ENCODE measurements around the gene SLC35F1. TPM values are rescaled to one million over a fixed set of nuclear protein-coding genes. Genes with fewer than 3 reads are reported as not detected.

Gene SLC35F1
- total and polyA plus RNA-seq, 9 of the 15 experiments (the other 6 are each of a cell fraction or from before 2014, with no cell fraction given): 0.03 to 0.06 TPM; not detected in 7

DNA sequence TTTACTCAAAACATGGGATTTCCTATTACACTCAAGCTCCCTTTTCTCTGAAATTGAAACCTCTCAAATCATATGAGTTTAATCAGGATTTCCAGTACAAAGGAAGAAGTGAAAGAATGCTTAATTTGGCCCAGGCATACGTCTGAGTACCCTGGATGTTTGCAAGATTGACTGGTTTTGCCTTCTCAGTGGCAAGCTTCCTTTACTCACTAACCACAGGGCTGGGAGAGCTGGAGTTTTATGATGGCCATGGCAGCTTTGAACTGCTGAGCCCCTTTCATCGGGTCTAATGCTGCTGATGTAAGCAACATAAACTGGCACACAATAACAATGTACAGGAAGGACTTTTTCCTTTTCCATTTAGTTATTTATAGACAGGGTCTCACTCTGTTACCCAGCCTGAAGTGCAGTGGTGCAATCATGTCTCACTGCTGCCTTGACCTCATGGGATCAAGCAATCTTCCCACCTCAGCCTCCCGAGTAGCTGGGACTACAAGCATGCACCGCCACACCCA, 194.8 kb downstream of the SLC35F1 start:
- Histone ChIP-seq H3K9me3 (replicated peaks; ENCODE audit: control insufficient read depth, insufficient read depth, low read depth, low read length) (no peaks in the 10 kb centered on the region), H3K27ac (ENCODE audit: extremely low read depth, low read depth, low read length) (no peak overlapping the region), H3K36me3 (ENCODE audit: control insufficient read depth, insufficient read depth, low read length) (no peaks in the 10 kb centered on the region), H3K4me1 (replicated peaks in 1 of 2; ENCODE audit: control insufficient read depth in 2 of 2, insufficient read depth in 2 of 2, low read length in 2 of 2) (no peaks in the 10 kb centered on the region), H3K4me3 (no peak overlapping the region), H3K4me2 (ENCODE audit: insufficient read depth, low read length) (no peak overlapping the region), H3K79me2 (ENCODE audit: control insufficient read depth, insufficient read depth, low read length) (no peaks in the 10 kb centered on the region), H3K9ac (ENCODE audit: insufficient read depth in 1 of 2, low read depth in 2 of 2, low read length in 2 of 2) (no peak overlapping the region), H4K20me1 (replicated peaks; ENCODE audit: control insufficient read depth, insufficient read depth, low read length) (no peaks in the 10 kb centered on the region), H2AFZ (ENCODE audit: low read depth, low read length) (no peak overlapping the region), H3K27me3 (ENCODE audit: control insufficient read depth in 2 of 2, insufficient read depth in 2 of 2, low read length in 2 of 2) (no peaks in the 10 kb centered on the region), H3K9me1 (ENCODE audit: control insufficient read depth, insufficient read depth, low read length) (no peaks in the 10 kb centered on the region)
- in situ Hi-C loops (cut with MboI) (no loop called here), intact Hi-C loops (cut with micrococcal nuclease) (no loop called here)
- ATAC-seq: no peak
- 0% methylated on average over 4 of the region's 4 CpGs for WGBS (ENCODE audit: insufficient coverage, low coverage, missing lambda C conversion rate)
- CTCF ChIA-PET (ENCODE audit: low intra/inter-chr PET ratio): no interaction called here
- no TSS peak for BruUV-seq (replicated peaks)
- no peak for DNase-seq (ENCODE audit: extremely low read depth in 1 of 4, low spot score in 3 of 4)
- no peak for FAIRE-seq
- POLR2A ChIA-PET: interaction anchor here (0.7 kb wide), 1 partner anchor 154 kb away, joined by 3 read pairs; no protein-coding TSS in a partner anchor
- TF ChIP-seq ARID2 (IDR thresholded peaks at IDR 0.05): no peak
- no peak for TF ChIP-seq RBFOX2 (IDR thresholded peaks at IDR 0.05; ENCODE audit: low read depth, low read length)
- TF ChIP-seq ZNF184 (CRISPR knock-in tag; IDR thresholded peaks at IDR 0.05): no peak
- no peak for TF ChIP-seq ZNF707 (CRISPR knock-in tag; conservative IDR thresholded peaks at IDR 0.05)
- TF ChIP-seq, protein P1, sequence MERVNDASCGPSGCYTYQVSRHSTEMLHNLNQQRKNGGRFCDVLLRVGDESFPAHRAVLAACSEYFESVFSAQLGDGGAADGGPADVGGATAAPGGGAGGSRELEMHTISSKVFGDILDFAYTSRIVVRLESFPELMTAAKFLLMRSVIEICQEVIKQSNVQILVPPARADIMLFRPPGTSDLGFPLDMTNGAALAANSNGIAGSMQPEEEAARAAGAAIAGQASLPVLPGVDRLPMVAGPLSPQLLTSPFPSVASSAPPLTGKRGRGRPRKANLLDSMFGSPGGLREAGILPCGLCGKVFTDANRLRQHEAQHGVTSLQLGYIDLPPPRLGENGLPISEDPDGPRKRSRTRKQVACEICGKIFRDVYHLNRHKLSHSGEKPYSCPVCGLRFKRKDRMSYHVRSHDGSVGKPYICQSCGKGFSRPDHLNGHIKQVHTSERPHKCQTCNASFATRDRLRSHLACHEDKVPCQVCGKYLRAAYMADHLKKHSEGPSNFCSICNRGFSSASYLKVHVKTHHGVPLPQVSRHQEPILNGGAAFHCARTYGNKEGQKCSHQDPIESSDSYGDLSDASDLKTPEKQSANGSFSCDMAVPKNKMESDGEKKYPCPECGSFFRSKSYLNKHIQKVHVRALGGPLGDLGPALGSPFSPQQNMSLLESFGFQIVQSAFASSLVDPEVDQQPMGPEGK (CRISPR knock-in tag; IDR thresholded peaks at IDR 0.05; ENCODE audit: borderline replicate concordance): no peak
- TF ChIP-seq, protein P2, sequence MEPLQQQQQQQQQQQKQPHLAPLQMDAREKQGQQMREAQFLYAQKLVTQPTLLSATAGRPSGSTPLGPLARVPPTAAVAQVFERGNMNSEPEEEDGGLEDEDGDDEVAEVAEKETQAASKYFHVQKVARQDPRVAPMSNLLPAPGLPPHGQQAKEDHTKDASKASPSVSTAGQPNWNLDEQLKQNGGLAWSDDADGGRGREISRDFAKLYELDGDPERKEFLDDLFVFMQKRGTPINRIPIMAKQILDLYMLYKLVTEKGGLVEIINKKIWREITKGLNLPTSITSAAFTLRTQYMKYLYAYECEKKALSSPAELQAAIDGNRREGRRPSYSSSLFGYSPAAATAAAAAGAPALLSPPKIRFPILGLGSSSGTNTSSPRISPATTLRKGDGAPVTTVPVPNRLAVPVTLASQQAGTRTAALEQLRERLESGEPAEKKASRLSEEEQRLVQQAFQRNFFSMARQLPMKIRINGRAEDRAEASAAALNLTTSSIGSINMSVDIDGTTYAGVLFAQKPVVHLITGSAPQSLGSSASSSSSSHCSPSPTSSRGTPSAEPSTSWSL (CRISPR knock-in tag; IDR thresholded peaks at IDR 0.05; ENCODE audit: borderline replicate concordance): no peak
- no peak for TF ChIP-seq ZBTB1 (CRISPR knock-in tag; IDR thresholded peaks at IDR 0.05; ENCODE audit: borderline replicate concordance, low read depth)
- no peak for TF ChIP-seq ZNF140 (CRISPR knock-in tag; IDR thresholded peaks at IDR 0.05)
- TF ChIP-seq SIRT6 (IDR thresholded peaks at IDR 0.05; ENCODE audit: low read depth, low read length): no peak
- TF ChIP-seq, protein P3, sequence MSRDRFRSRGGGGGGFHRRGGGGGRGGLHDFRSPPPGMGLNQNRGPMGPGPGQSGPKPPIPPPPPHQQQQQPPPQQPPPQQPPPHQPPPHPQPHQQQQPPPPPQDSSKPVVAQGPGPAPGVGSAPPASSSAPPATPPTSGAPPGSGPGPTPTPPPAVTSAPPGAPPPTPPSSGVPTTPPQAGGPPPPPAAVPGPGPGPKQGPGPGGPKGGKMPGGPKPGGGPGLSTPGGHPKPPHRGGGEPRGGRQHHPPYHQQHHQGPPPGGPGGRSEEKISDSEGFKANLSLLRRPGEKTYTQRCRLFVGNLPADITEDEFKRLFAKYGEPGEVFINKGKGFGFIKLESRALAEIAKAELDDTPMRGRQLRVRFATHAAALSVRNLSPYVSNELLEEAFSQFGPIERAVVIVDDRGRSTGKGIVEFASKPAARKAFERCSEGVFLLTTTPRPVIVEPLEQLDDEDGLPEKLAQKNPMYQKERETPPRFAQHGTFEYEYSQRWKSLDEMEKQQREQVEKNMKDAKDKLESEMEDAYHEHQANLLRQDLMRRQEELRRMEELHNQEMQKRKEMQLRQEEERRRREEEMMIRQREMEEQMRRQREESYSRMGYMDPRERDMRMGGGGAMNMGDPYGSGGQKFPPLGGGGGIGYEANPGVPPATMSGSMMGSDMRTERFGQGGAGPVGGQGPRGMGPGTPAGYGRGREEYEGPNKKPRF (IDR thresholded peaks at IDR 0.05; ENCODE audit: low read depth, low read length): no peak
- TF ChIP-seq NONO (IDR thresholded peaks at IDR 0.05; ENCODE audit: low read depth in 2 of 2, low read length in 1 of 2): no peak
- TF ChIP-seq, protein P4, sequence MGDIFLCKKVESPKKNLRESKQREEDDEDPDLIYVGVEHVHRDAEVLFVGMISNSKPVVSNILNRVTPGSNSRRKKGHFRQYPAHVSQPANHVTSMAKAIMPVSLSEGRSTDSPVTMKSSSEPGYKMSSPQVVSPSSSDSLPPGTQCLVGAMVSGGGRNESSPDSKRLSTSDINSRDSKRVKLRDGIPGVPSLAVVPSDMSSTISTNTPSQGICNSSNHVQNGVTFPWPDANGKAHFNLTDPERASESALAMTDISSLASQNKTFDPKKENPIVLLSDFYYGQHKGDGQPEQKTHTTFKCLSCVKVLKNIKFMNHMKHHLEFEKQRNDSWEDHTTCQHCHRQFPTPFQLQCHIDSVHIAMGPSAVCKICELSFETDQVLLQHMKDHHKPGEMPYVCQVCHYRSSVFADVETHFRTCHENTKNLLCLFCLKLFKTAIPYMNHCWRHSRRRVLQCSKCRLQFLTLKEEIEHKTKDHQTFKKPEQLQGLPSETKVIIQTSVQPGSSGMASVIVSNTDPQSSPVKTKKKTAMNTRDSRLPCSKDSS (IDR thresholded peaks at IDR 0.05; ENCODE audit: low read depth, partially characterized antibody): no peak
